Suprapubic skin (tissue), 4 donors: Measurements from ENCODE around the gene TLCD3B.

ENCODE experiments used
- CTCF ChIP-seq, 2 donors: fragments of 200-600 bp in 1 of 2; fragments of 450-650 bp in 1 of 2; sonication (generic) in 1 of 2; IDR thresholded peaks; one replicate each; pipeline ENCODE4 v1.5.1; 2016 to 2019; ENCODE audit warnings: antibody characterized with exemption in 2 of 2, mild to moderate bottlenecking in 1 of 2, moderate library complexity in 1 of 2
- POLR2A ChIP-seq, 2 donors: fragments of 450-650 bp; IDR thresholded peaks; one replicate each; pipeline ENCODE4 v1.6.1; 2017; ENCODE audit warnings: antibody characterized with exemption in 2 of 2, mild to moderate bottlenecking in 2 of 2, moderate library complexity in 2 of 2
- POLR2AphosphoS5 ChIP-seq, 3 donors: sonication (generic); formaldehyde crosslinking; IDR thresholded peaks; one replicate each; pipeline ENCODE4 v1.6.1; 2017; ENCODE audit warnings: antibody characterized with exemption in 3 of 3

- TF ChIP-seq CTCF (IDR thresholded peaks at IDR 0.05), result no peak
- no peak for TF ChIP-seq POLR2AphosphoS5 (IDR thresholded peaks at IDR 0.05)
- no peak for TF ChIP-seq POLR2A (IDR thresholded peaks at IDR 0.05)
Measured at GRCh38 chr16:30003670-30004423, 27.2 kb downstream of the TLCD3B start.
